GM19372 (cell line): Measurements from ENCODE around the gene ZNF148.

Experiments used
- ATAC-seq: cut with Tn5 transposase; IDR thresholded peaks from one replicate; pipeline ENCODE4 v1.9.1; 2021; ENCODE audit warnings: mild to moderate bottlenecking, low read depth, moderate library complexity; ENCODE audit not compliant: unreplicated experiment

ZNF148 gene

DNA sequence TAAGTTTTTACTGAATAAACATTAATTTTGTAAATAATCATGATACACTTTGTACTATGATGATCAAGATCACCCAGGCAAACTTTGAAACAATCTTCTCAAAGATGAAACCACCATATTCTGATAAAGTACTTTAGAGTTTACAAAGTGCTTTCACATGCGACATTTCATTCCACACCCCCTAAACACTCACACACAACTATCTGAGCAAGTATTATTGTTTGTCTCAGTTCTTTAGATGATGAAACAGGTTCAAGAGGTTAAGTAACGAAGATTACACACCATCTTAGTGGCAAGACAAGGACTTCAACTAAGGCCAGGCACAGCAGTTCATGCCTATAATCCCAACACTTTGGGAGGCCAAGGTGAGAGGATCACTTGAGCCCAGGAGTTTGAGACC is 37.6 kb downstream of the ZNF148 start:
- ATAC-seq, result no peak

DNA sequence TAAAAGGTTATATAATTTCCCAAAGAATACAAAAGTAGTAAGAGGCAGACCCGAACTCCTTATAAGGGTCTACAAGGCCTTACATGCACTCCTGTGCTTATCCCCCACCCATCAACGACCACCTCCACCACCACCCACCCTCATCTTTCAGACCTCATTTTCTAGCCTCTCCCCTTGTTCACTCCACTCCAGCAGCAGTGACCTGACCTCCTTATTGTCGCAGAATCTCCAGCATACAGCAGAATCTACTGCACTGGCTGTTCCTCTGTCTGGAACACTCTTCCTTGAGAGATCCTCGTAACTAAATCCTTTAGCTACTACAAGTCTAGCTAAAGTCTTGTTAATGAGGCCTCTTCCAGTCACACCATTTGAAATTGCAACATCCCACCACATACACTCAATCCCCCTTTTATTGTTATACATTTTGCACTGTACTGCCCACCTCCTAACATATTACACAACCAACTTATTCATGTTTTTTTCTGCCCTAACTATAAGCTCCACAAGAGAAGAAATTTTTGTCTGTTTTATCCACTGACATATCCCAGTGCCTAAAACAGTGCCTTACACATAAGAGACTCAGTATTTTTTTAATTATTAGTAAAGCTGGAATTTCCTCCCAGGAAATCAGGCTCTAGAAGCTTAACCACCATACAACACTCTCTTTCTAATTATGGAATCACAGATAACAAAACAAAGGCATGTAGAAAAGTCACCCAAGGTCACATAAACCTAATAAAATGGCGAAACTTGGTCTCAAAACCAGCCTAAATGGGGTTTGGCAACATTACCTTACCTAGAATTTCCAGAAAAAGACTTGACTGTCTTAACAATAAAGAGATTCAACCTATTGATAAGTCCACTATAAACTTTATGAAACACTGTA is 40.2 kb downstream of the ZNF148 start:
- no peak for ATAC-seq

DNA sequence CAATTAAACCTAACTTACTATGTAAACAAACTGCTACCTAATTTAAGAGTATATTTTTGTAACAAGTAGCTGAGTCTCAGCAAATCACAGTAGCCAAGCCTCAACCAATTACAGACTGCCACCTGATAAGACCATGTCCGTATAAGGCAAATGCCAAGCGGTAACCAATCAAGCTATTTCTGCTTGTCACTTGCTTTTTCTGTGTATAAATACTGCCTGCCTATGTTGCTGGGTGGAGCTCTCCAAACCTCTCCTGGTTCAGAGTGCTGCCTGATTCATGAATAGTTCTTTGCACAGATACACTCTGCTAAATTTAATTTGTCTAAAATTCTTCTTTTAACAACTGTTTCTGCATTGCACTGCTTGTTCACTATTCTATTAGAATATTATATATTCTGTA is 42.6 kb downstream of the ZNF148 start:
- no peak for ATAC-seq

DNA sequence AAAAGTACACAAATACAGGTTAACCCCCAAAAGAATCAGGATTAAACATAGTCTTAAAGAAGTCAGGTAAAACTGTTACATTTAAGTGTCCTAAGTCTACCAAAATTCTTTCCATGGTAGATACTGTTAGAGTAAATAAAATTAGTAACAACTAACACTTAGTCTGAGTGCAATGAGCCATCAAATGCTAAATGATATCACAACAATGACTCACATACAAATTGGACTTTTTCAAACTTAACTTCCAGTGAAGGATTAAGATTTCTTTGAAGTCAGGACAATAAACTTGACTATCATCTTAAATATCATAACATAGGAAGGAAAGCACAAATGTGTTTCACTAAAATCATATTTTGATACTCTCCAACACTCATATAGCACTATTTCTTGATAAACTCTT is 43.9 kb downstream of the ZNF148 start:
- no peak for ATAC-seq

DNA sequence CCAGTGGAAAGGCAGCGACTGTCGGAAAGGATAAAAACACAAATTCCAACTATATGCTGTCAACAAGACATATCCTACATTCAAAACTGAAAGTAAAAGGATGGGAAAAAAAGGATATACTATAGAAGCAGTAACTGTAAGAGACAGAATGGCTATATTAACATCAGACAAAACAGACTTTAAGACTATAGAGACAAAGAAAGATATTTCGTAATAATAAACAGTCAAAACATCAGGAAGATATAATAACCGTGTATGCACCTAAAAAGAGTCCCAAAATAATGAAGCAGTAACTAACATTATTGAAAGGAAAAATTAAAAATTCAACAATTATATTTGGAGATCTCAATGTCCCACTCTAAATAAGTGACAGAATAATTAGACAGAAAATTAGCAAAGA is 48.2 kb downstream of the ZNF148 start:
- no peak for ATAC-seq

DNA sequence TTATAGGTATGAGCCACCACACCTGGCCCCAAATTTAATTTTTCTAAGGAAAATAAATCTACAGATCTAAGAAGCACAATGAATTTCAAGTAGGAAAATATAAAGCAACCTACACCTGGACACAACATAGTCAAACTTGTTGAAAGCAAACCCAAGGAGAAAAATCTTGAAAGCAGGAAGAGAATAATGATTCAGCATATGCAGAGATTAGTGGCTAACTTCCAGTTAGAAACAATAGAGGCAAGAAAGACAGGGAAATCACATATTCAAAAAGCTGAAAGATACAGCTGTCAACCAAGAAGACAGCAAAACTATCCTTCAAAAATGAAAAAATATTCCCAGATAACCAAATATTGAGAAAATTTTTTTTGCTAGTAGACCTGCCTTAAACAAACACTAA is 49.4 kb downstream of the ZNF148 start:
- ATAC-seq, result no peak

DNA sequence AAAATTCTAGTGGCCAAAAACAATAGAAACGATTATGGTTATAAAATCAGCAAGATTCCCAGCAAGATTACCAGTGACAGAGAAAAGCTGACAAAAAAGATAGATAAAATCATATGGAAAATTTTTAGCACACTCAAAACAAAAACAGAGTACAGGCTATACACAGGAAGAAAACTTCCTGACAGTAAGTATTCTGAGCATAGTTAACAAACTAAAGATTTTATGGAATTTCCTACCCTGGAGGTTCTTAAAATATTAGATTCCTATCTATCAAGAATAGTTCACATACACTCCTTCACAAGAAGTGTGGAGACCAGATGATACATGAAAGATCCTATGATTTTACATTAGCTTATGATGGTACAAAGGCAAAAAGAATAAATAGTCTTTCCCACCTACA is 50.8 kb downstream of the ZNF148 start:
- no peak for ATAC-seq

DNA sequence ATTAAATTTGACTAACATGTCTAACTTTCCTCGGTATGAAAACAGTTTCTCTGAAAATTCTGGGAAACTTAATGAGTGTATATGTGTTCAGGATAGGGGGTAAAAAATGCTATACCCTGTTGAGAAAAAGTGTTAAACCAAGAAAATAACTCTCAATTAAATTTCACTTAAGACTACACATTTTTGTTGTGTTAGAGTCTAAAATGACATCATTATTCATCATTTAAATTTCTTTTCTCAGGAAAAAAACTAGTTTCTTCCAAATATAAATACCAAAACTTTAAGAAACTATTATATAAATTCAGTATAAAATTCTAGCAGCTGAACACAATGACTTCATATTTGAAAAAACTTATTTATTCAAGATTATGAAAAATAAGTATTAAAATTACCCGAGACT is 52.2 kb downstream of the ZNF148 start:
- no peak for ATAC-seq

DNA sequence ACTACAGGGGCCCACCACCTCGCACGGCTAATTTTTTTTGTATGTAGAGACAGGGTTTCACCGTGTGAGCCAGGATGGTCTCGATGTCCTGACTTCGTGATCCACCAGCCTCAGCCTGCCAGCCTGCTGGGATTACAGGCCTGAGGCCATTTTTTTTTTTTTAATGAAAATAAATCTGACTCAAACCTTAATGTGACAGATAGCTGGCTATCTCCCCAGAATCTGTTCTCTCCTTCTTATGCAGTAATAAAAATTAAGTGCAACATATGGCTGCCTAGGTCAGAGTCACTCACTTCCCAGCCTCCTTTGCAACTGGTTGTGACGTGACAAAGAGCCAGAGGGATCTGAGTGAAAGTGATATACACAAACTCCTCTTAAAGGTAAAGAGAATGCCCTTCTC is 53.0 kb downstream of the ZNF148 start:
- ATAC-seq, result no peak

DNA sequence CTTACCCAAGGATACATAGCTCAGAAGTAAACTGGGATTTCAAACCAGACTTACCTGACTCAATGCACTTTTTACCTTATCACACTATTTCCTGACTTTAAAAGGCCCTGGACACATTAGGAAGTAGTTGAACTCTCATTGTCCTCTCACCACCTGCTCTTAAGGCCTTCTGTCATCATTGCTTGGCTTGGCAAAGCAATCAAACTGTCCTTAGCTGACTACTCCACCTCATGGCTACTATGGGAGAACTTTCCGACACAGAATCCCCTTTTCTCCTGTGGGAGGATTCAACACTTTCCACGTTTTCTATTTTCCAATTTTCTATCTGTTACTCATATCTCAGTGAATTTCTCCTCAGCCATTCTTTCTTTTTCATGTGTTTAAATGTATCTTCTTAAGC is 55.4 kb downstream of the ZNF148 start:
- no peak for ATAC-seq

DNA sequence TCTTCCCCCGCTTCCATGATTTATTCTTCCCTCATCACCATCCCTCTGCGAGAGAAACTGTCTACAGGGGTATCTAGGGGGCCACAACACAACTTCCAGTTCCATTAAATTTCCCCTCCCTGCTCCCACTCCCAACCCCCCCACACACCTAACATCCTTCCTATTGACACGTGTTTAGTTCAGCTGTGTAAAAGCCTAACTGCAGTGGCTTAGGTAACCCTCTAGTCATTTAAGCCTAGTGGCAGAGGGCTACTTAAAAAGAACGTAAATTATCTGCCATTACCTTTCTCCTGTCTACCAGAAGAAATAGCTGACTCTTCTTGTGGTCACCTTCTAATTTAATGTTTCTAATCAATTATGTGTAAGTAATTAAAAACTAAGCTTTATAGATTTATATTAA is 56.3 kb downstream of the ZNF148 start:
- ATAC-seq, result no peak

DNA sequence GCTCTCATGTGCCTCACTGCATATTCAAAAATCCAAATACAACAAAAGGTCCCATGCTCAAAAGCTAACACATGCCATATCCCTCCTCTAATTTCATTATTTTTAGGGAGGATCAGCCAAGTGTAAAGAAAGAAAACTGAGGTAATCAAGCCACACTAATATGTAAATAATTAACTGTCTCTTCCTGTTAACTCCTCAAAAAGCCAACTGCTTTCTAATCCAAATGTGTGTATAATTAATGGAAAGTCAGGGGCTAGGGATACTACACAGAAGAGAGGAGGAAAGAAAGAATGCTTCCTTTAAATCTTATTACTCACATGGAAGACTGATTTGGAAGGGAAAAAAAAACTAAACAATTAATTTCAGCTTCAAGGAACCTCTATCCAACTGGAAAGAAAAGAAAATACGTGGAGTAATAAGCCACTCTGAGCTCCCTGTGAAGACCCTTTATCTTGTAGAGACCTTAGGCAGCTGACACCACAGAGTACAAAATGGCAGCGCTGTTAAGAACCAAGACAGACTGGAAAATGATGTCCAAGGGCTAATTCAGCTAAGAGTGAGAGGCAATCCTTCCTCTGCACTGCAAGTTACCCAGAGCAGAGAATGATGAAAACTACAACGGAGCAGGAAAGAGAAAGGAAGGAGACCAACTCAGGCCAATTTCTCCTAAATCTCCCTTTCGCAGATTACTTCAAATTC is 56.8 kb downstream of the ZNF148 start:
- ATAC-seq, result no peak

DNA sequence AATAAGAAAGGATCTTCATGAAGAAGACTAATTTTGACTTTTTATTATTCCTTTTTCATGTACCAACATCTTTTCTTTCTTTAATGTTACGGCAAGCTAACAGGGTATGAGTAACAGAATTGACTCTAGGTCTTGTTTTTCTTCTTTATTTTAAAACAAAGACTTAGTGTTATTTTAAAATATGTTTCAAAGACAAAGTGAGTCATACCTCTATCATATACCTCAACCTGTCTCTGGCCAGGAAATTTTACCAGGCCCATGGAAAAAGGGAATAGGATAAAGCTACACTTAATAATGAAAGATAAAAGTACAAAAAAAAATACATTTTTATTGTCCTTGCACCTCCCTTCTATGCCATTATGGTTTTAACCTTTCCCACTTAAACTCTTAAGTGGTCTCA is 57.4 kb downstream of the ZNF148 start:
- ATAC-seq, result no peak

DNA sequence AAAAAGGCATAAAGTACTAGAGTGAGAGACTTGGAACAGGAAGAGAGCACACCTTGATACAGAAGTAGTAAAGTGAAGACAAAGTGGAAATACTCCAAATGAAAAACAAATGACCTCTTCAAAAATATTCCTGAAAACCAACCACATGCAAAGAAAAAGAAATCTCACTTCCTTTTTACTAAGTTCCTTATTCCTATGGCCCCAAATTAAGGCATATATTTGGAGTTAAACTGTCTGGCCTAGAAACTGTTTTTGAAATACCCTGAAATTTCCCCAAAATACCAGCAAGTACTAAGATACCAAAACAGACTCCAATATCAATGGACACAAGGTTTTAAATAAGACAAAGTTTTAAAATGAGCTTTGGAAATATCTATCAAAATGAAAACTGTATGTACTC is 58.2 kb downstream of the ZNF148 start:
- no peak for ATAC-seq

DNA sequence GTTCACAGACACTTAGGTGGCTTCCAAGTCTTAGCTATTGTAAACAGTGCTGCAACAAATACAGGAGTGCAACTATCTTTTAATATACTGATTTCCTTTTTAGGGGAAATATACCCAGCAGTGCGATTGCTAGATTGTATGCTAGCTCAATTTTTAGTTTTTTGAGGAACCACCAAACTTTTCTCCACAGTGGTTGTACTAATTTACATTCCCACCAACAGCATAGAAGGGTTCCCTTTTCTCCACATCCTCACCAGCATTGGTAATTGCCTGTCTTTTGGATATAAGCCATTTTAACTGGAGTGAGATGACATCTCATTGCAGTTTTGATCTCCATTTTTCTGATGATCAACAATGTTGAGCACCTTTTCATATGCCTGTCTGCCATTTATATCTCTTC is 58.9 kb downstream of the ZNF148 start:
- no peak for ATAC-seq

DNA sequence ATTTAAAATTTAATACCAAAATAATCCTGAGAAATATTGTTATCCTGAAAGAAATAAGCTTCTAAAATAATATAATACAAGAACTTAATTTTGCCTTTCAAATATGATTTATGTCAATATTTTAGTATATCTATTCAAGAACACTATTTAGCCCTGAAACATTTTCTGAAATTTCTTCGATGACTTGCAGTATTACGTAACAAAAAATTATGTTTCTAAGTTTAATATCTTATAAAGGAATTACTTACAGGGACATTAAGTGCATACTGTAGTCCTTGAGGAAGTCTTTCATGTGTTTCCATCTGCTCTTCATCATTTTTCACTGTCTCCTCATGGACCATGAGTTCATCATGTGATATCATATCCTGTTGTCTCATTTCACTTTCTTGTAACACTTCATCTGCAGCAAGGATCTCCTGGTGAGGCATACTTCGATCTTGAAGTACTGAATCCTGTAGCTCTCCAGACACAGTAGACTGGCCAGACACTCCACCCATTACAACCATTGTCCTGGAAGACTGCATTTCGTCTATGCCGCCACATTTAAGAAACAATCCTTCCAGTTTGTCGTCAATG is 62.0 kb downstream of the ZNF148 start:
- no peak for ATAC-seq

DNA sequence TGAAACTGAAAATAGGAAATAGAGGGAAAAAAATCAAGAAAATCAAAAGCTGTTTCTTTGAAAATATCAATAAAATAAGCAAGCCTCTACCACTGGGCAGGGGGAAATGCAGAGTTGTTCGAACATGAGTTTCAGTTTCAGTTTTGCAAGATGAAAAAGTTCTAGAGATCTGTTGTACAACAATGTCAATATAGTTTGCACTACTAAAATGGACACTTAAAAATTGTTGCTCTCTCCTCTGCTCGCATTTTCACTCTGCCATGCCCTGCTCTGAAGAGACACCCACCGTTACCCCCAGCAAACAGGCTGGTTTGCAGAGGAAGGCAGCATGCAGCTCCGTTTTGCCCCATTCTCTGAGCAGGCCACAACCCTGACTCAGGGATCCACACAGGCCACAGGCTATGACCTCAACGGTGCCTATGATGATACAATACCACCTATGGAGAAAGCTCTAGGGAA is 64.5 kb downstream of the ZNF148 start:
- no peak for ATAC-seq

DNA sequence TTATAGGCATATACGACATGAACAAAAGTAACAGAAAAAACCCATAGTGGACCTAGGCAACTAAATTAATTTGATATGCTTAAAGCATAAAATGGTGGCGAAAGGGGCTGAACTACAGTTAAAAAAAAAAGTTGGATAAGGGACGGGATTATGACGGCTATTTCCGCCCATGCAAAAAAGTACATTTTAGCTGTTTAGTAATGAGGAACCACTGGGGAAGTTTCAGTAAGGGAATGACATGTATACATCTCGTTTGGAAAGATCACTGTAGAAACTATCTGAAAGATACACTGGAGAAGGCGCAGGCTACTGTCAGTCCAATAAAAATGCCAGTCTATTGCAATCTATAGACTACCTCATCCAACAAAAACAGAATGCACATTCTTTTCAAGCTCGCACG is 65.6 kb downstream of the ZNF148 start:
- ATAC-seq, result no peak

DNA sequence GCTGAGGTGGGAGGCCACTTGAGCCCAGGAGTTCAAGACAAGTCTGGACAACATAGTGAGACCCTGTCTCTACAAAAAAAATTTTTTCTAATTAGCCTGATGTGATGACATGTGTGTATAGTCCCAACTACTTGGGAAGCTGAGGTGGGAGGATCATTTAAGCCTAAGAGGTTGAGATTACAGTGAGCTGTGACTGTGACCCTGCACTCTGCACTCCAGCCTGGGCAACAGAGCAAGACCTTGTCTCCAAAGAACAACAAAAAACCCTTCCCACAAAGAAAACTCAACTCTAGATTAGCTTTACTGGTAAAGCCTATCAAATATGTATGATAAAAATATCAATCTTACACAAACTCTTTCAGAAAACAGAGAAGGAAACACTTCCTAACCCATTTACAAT is 68.5 kb downstream of the ZNF148 start:
- ATAC-seq, result no peak

DNA sequence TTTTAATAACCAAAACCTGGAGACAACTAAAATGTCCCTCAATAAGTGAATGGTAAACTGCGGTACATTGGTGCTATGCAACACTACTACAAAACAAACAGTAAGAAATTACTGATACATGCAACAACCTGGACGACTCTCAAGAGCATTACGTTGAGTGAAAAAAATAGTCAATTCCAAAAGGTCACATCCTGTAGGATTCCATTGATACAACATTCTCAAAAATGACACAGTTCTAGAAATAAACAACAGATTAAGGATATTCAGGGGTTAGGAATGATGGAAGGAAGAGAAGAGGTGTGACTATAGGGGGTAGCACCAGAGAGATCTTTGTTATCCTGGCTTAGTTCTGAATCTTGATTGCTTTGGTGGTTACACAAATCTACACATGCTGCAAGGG is 72.2 kb downstream of the ZNF148 start:
- ATAC-seq, result no peak

DNA sequence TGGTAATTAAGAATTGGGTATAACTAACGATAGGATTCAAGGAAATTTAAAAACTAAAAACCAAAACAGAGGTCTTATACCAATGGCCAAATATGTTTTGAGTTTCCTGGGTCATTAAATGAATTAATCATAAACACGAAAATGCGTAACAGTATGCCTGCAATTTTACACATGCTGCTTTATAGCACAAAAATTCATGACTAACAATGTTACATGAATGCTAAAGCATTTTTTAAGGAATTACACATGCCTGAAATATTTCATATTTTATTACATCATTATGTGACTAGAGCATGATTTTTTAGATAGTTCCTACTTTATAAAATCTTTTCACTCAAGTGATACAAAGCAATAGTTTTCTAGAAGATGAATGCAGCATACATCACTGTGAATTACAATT is 74.7 kb downstream of the ZNF148 start:
- ATAC-seq, result no peak

DNA sequence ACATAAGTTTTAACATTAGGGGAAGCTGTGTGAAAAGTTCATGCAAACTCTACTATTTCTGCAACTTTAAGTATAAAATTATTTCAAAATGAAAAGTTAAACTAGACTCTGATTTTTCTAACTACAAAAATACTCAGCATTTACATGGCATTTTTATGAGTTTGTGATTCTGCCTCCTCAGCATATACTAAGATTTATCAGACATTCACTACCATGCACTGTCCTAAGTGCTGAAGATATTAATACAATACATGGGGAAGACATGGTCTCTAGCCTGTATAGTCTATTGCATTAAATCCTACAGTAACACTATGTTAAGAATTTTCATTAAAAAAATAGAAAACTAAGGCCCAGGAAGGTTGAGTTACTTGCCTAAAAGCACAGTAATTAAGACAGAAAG is 80.7 kb downstream of the ZNF148 start:
- ATAC-seq, result no peak
